Sciatic nerve (tissue), 2 donors: Measurements from ENCODE around the gene P2RX7. TPM values are rescaled to one million over a fixed set of nuclear protein-coding genes. Genes with fewer than 3 reads are reported as not detected.

Source experiments
- ATAC-seq: fragments of 200-7000 bp; cut with Tn5 transposase; one replicate; pipeline ENCODE4 v1.9.1; 2020; ENCODE audit warnings: mild to moderate bottlenecking, moderate library complexity
- DNase-seq: peaks from one replicate; pipeline ENCODE4 v3.0.0-alpha.2; 2020; ENCODE audit warnings: low spot score
- intact Hi-C: fragments of 100-400 bp; cut with DNase I; formaldehyde crosslinking; loops from one replicate; pipeline ENCODE4 v1.14.2; 2022
- total RNA-seq: library from RNA; stranded (reverse); fragmentation: NEBNext Ultra II Directional; extraction: Animal tissue kit (Norgen Biotek cat#: 25700); gene quantifications from one replicate; pipeline ENCODE4 v1.2.1, GENCODE V29; 2021
- donor health status: DM: no; HTN: no; CAD: no.
- donor health status: DM: no; HTN: no; CAD: no.

P2RX7 gene
- total RNA-seq = 24.5 TPM

- ATAC-seq = peak; percentile 86
- intact Hi-C loops = no loop called here
- peak; percentile 89 for DNase-seq
These were observed at the start of gene P2RX7 for GRCh38 chr12:121132601-121133481. Gene P2RX7, plus strand, starts transcription at chr12:121132876. Its CDS starts 95 bp downstream, at chr12:121132971.

- ATAC-seq (no peak), DNase-seq (no peak)
- intact Hi-C loops = no loop called here
These were observed 48.4 kb upstream of the P2RX7 start for GRCh38 chr12:121084229-121084628.

GRCh38 chr12:121085069-121085468, 47.6 kb upstream of the P2RX7 start:
- DNase-seq (no peak), ATAC-seq (no peak)
- intact Hi-C loops = no loop called here

- DNase-seq = no peak
- no peak for ATAC-seq
- intact Hi-C loops = no loop called here
These were observed 46.9 kb upstream of the P2RX7 start for GRCh38 chr12:121085506-121086353.

GRCh38 chr12:121086781-121087295, 45.8 kb upstream of the P2RX7 start:
- no peak for ATAC-seq
- DNase-seq = no peak
- intact Hi-C loops = no loop called here

GRCh38 chr12:121087467-121088194, 45.0 kb upstream of the P2RX7 start:
- no peak for ATAC-seq
- intact Hi-C loops = no loop called here

GRCh38 chr12:121088195-121088585, 44.5 kb upstream of the P2RX7 start:
- ATAC-seq = no peak
- no peak for DNase-seq
- intact Hi-C loops = no loop called here

More at GRCh38 chr12:121087467-121088194, 45.0 kb upstream of the P2RX7 start:
- DNase-seq = no peak

- DNase-seq = no peak
- no peak for ATAC-seq
- intact Hi-C loops = no loop called here
These were observed 43.5 kb upstream of the P2RX7 start for GRCh38 chr12:121089031-121089812.

GRCh38 chr12:121089813-121090430, 42.8 kb upstream of the P2RX7 start:
- DNase-seq (no peak), ATAC-seq (no peak)
- intact Hi-C loops = no loop called here

GRCh38 chr12:121090586-121091514, 41.8 kb upstream of the P2RX7 start:
- intact Hi-C loops = no loop called here
- DNase-seq (no peak), ATAC-seq (no peak)

- DNase-seq (no peak), ATAC-seq (no peak)
- intact Hi-C loops = no loop called here
These were observed 40.6 kb upstream of the P2RX7 start for GRCh38 chr12:121092034-121092433.

- intact Hi-C loops = no loop called here
- ATAC-seq (no peak), DNase-seq (no peak)
These were observed 39.2 kb upstream of the P2RX7 start for GRCh38 chr12:121093487-121093891.

GRCh38 chr12:121095544-121096198, 37.0 kb upstream of the P2RX7 start:
- intact Hi-C loops = no loop called here
- ATAC-seq = peak; percentile 92
- DNase-seq = peak; percentile 85

GRCh38 chr12:121096199-121096798, 36.4 kb upstream of the P2RX7 start:
- intact Hi-C loops = no loop called here
- no peak for DNase-seq
- ATAC-seq = no peak

- ATAC-seq (no peak), DNase-seq (no peak)
- intact Hi-C loops = no loop called here
These were observed 32.9 kb upstream of the P2RX7 start for GRCh38 chr12:121099779-121100178.

- ATAC-seq (no peak), DNase-seq (no peak)
- intact Hi-C loops = no loop called here
These were observed 30.4 kb upstream of the P2RX7 start for GRCh38 chr12:121102307-121102706.
